Thoracic aorta (tissue), 2 donors: ENCODE data around the gene SH2D3A. TPM values are rescaled to one million over a fixed set of nuclear protein-coding genes. Genes with fewer than 3 reads are reported as not detected.
"Not testable (repeated sequence)": the region's sequence is repeated elsewhere in the genome, so short reads cannot be mapped to it uniquely, and the experiment has no call there.

Experiments
- ATAC-seq: fragments of 150-250 bp; one replicate; pipeline ENCODE4 v1.8.0; 2017; ENCODE audit warnings: low read depth; ENCODE audit not compliant: insufficient number of reproducible peaks, low FRiP score
- DNase-seq: peaks from one replicate; pipeline ENCODE4 v3.0.0-alpha.2; 2020; ENCODE audit warnings: low spot score
- H3K27ac ChIP-seq, 2 donors: fragments of 200-600 bp; sonication (generic); 1 replicate in 1 of 2; 2 replicates in 1 of 2; pipeline ENCODE4 v1.5.1; 2016; ENCODE audit warnings: mild to moderate bottlenecking in 2 of 2, moderate library complexity in 2 of 2
- H3K27me3 ChIP-seq: fragments of 200-600 bp; sonication (generic); replicated peaks from 2 replicates; pipeline ENCODE4 v1.6.0; 2016; ENCODE audit warnings: mild to moderate bottlenecking; ENCODE audit not compliant: insufficient read depth
- H3K36me3 ChIP-seq: fragments of 200-600 bp; sonication (generic); one replicate; pipeline ENCODE4 v1.5.1; 2016
- H3K4me1 ChIP-seq, 2 donors: fragments of 200-600 bp; sonication (generic); 1 replicate in 1 of 2; 2 replicates in 1 of 2; pipeline versions ENCODE4 v1.5.1 to v1.6.0; 2016; ENCODE audit warnings: low read depth in 2 of 2, mild to moderate bottlenecking in 1 of 2; ENCODE audit not compliant: control insufficient read depth in 1 of 2
- H3K4me3 ChIP-seq: fragments of 200-600 bp; sonication (generic); 2 replicates; pipeline ENCODE4 v1.5.1; 2016; ENCODE audit warnings: mild to moderate bottlenecking
- H3K9me3 ChIP-seq: fragments of 200-600 bp; sonication (generic); 2 replicates; pipeline ENCODE4 v1.5.1; 2016
- CTCF ChIP-seq: fragments of 200-600 bp; sonication (generic); IDR thresholded peaks from one replicate; pipeline ENCODE4 v1.5.1; 2019; ENCODE audit warnings: antibody characterized with exemption
- total RNA-seq, 2 donors: library from RNA; depleted of rRNA; stranded (reverse); fragments of >200 nt; gene quantifications; one replicate each; pipeline versions ENCODE4 v1.1.0 to v1.2.3, GENCODE V29; 2016

SH2D3A gene
- total RNA-seq, 2 donors from 2014 or later, result 0.68 to 7.1 TPM

- Histone ChIP-seq H3K9me3 (no peaks in the 10 kb centered on the region), H3K4me3 (no peak overlapping the region), H3K27ac (no peak overlapping the region), H3K27me3 (no peaks in the 10 kb centered on the region), H3K4me1 (no peaks in the 10 kb centered on the region), H3K36me3 (no peaks in the 10 kb centered on the region)
- no peak for TF ChIP-seq CTCF
- no peak for ATAC-seq
- DNase-seq, result no peak
Observed at GRCh38 chr19:6709549-6709948, 57.7 kb downstream of the SH2D3A start.

GRCh38 chr19:6708913-6709312, 58.3 kb downstream of the SH2D3A start:
- H3K9me3 ChIP-seq, H3K36me3 ChIP-seq, ATAC-seq, H3K27me3 ChIP-seq, H3K27ac ChIP-seq, DNase-seq, H3K4me3 ChIP-seq, H3K4me1 ChIP-seq: not testable (repeated sequence)

GRCh38 chr19:6708346-6708745, 58.9 kb downstream of the SH2D3A start:
- Histone ChIP-seq H3K4me1 (no peaks in the 10 kb centered on the region), H3K27ac (no peak overlapping the region), H3K36me3 (no peaks in the 10 kb centered on the region), H3K4me3 (no peak overlapping the region), H3K27me3 (no peaks in the 10 kb centered on the region), H3K9me3 (no peaks in the 10 kb centered on the region)
- no peak for TF ChIP-seq CTCF
- DNase-seq (no peak), ATAC-seq (no peak)

- Histone ChIP-seq H3K9me3 (no peaks in the 10 kb centered on the region), H3K4me3 (no peak overlapping the region), H3K4me1 (no peaks in the 10 kb centered on the region), H3K36me3 (no peaks in the 10 kb centered on the region), H3K27me3 (no peaks in the 10 kb centered on the region), H3K27ac (no peak overlapping the region)
- DNase-seq (no peak), ATAC-seq (no peak)
- no peak for TF ChIP-seq CTCF
Observed at GRCh38 chr19:6707658-6708018, 59.6 kb downstream of the SH2D3A start.

- no peak overlapping the region for H3K4me3 ChIP-seq
- H3K27ac ChIP-seq, result no peak overlapping the region
- ATAC-seq (no peak), DNase-seq (no peak)
- no peak for TF ChIP-seq CTCF
- no peaks in the 10 kb centered on the region for H3K9me3 ChIP-seq
- H3K27me3 ChIP-seq, result no peaks in the 10 kb centered on the region
- no peaks in the 10 kb centered on the region for H3K4me1 ChIP-seq
- no peaks in the 10 kb centered on the region for H3K36me3 ChIP-seq
Observed at GRCh38 chr19:6707011-6707657, 60.1 kb downstream of the SH2D3A start.

- ATAC-seq (no peak), DNase-seq (no peak)
- no peak overlapping the region for H3K4me3 ChIP-seq
- no peaks in the 10 kb centered on the region for H3K4me1 ChIP-seq
- no peak overlapping the region for H3K27ac ChIP-seq
- no peaks in the 10 kb centered on the region for H3K36me3 ChIP-seq
- H3K9me3 ChIP-seq, result no peaks in the 10 kb centered on the region
- no peaks in the 10 kb centered on the region for H3K27me3 ChIP-seq
- TF ChIP-seq CTCF, result no peak
Observed at GRCh38 chr19:6706633-6706958, 60.6 kb downstream of the SH2D3A start.
